Activated CD8-positive, alpha-beta T cell treated with anti-CD3 and anti-CD28 coated beads for 36 hours (primary cell): Measurements from ENCODE around the gene SVOP. TPM values are rescaled to one million over a fixed set of nuclear protein-coding genes. Genes with fewer than 3 reads are reported as not detected.
"Not testable (repeated sequence)": the region's sequence is repeated elsewhere in the genome, so short reads cannot be mapped to it uniquely, and the experiment has no call there.

Source experiments
- ATAC-seq: fragments of 200-7000 bp; cut with Tn5 transposase; one replicate; pipeline ENCODE4 v1.10.0; 2021; ENCODE audit warnings: mild to moderate bottlenecking, moderate library complexity
- CTCF ChIA-PET: fragments of 350-600 bp; sonication (Branson Sonifier 250); formaldehyde crosslinking; loops from one replicate; lab custom pipeline; 2021; ENCODE audit warnings: antibody characterized with exemption; lab: Charles Lee
- POLR2A ChIA-PET: fragments of 350-600 bp; sonication (Branson Sonifier 250); formaldehyde crosslinking; loops from one replicate; lab custom pipeline; 2021; ENCODE audit warnings: antibody characterized with exemption; lab: Charles Lee
- DNase-seq: peaks from one replicate; pipeline ENCODE4 v3.0.0-alpha.2; 2020
- H3K27ac Mint-ChIP-seq: one replicate; pipeline ENCODE4 v1.8.0; 2021; ENCODE audit warnings: mild to moderate bottlenecking, mixed read lengths
- H3K27me3 Mint-ChIP-seq: one replicate; pipeline ENCODE4 v1.8.0; 2021; ENCODE audit warnings: mixed read lengths
- H3K36me3 Mint-ChIP-seq: one replicate; pipeline ENCODE4 v1.8.0; 2021; ENCODE audit warnings: low read depth, mixed read lengths
- H3K4me1 Mint-ChIP-seq: one replicate; pipeline ENCODE4 v1.8.0; 2021; ENCODE audit warnings: low read depth, mixed read lengths
- H3K4me3 Mint-ChIP-seq: one replicate; pipeline ENCODE4 v1.8.0; 2021; ENCODE audit warnings: mild to moderate bottlenecking, moderate library complexity, mixed read lengths
- H3K9me3 Mint-ChIP-seq: one replicate; pipeline ENCODE4 v1.8.0; 2021; ENCODE audit warnings: mixed read lengths
- intact Hi-C: fragments of 100-400 bp; cut with micrococcal nuclease; formaldehyde crosslinking; loops from one replicate; pipeline ENCODE4 v1.10.0; 2022
- total RNA-seq, 2 experiments: library from RNA; stranded (reverse); gene quantifications; one replicate each; pipeline ENCODE4 v1.2.3, GENCODE V29; 2021
- TF ChIP-seq, protein P1 (sequence below): fragments of 200-600 bp; IDR thresholded peaks from one replicate; pipeline ENCODE4 v1.8.0; 2022; ENCODE audit warnings: antibody characterized with exemption, mild to moderate bottlenecking

The SVOP gene
- total RNA-seq, 2 experiments from 2014 or later, result not detected

DNA sequence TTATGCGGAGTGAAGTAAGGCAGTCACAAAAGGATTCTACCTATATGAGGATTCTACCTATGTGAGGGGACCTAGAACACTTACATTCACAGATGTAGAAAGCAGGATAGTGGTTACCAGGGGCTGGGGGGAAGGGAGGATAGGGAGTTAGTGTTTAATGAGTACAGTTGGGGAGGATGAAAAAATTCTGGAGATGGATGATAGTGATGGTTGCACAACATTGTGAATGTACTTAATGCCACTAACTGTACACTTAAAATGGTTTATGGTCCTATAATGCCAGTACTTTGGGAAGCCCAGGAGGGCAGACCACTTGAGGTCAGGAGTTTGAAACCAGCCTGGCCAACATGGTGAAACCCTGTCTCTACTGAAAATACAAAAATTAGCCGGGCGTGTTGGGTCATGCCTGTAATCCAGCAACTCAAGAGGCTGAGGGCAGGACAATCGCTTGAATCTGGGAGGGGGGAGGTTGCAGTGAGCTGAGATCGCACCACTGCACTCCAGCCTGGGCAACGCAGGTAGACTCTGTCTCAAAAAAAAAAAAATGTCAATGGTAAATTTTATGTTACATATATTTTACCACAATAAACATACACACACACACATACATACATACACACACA lies 25.4 kb downstream of the SVOP start:
- Mint-ChIP-seq H3K36me3 (no peaks in the 10 kb centered on the region), H3K9me3 (no peaks in the 10 kb centered on the region), H3K4me1 (no peaks in the 10 kb centered on the region), H3K27ac (no peak overlapping the region), H3K4me3 (no peak overlapping the region), H3K27me3 (no peaks in the 10 kb centered on the region)
- TF ChIP-seq, protein P1, sequence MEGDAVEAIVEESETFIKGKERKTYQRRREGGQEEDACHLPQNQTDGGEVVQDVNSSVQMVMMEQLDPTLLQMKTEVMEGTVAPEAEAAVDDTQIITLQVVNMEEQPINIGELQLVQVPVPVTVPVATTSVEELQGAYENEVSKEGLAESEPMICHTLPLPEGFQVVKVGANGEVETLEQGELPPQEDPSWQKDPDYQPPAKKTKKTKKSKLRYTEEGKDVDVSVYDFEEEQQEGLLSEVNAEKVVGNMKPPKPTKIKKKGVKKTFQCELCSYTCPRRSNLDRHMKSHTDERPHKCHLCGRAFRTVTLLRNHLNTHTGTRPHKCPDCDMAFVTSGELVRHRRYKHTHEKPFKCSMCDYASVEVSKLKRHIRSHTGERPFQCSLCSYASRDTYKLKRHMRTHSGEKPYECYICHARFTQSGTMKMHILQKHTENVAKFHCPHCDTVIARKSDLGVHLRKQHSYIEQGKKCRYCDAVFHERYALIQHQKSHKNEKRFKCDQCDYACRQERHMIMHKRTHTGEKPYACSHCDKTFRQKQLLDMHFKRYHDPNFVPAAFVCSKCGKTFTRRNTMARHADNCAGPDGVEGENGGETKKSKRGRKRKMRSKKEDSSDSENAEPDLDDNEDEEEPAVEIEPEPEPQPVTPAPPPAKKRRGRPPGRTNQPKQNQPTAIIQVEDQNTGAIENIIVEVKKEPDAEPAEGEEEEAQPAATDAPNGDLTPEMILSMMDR, result no peak
- CTCF ChIA-PET, result no interaction called here
- ATAC-seq (no peak), DNase-seq (no peak)
- POLR2A ChIA-PET, result no interaction called here
- intact Hi-C loops, result no loop called here

DNA sequence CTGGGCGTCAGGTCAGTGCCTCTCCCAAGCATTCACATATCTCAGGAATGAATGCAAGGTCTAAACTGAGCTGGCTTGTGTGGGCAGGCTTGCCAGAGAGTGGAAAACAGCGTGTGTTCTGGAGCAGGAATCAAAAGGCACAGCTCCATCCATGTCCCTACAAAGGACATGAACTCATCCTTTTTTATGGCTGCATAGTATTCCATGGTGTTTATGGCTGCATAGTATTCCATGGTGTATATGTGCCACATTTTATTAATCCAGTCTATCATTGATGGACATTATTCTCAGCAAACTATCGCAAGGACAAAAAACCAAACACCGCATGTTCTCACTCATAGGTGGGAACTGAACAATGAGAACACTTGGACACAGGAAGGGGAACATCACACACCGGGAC lies 30.8 kb downstream of the SVOP start:
- H3K27me3 Mint-ChIP-seq, H3K4me3 Mint-ChIP-seq, intact Hi-C loops, H3K4me1 Mint-ChIP-seq, POLR2A ChIA-PET, H3K9me3 Mint-ChIP-seq, DNase-seq, CTCF ChIA-PET, H3K36me3 Mint-ChIP-seq, H3K27ac Mint-ChIP-seq, ATAC-seq: not testable (repeated sequence)

DNA sequence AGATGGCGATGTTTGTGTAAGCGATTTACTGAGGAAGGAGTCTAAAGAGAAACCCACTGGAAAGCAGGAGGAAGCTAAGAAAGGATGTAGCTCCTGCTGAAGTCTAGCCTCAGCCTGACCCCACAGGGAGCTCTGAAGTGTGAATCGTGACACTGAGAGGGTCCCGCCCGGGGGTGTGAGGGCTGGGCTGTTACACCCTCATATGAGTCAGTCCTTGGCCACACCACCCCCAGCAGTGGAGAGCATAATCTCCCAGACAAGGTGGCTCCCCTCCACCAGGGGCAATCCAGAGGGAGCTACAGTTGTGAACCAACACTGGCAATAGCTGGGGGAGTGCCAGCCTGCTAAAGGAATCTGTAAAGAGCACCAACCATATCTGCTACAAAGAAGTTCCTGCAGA lies 31.5 kb downstream of the SVOP start:
- POLR2A ChIA-PET, result no interaction called here
- DNase-seq, result no peak
- Mint-ChIP-seq H3K36me3 (no peaks in the 10 kb centered on the region), H3K27me3 (no peaks in the 10 kb centered on the region), H3K4me3 (no peak overlapping the region), H3K9me3 (no peaks in the 10 kb centered on the region), H3K27ac (no peak overlapping the region), H3K4me1 (no peaks in the 10 kb centered on the region)
- ATAC-seq, result no peak
- TF ChIP-seq, protein P1, result no peak
- intact Hi-C loops, result no loop called here
- CTCF ChIA-PET, result no interaction called here

DNA sequence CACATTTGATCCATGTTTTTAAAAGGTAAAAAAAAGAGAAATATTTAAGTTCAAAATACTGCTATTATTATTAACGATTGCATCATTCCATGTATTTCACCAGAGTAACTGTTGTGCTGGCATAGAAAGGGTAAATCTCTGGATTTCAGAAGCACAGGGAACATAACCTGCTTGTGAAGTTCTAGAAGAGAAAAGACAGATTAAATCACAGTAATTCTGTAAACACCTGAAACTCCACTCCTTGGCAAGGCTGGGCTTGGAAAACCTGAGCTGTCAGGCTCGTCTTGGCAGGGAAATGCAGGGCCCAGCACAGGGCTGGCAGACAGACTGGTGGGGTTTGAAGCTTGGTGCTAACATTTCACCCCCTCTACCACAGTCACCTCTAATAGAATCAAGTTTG lies 35.1 kb downstream of the SVOP start:
- Mint-ChIP-seq H3K27me3 (no peaks in the 10 kb centered on the region), H3K4me3 (no peak overlapping the region), H3K4me1 (no peaks in the 10 kb centered on the region), H3K27ac (no peak overlapping the region), H3K36me3 (no peaks in the 10 kb centered on the region), H3K9me3 (no peaks in the 10 kb centered on the region)
- CTCF ChIA-PET, result no interaction called here
- POLR2A ChIA-PET, result no interaction called here
- DNase-seq (no peak), ATAC-seq (no peak)
- intact Hi-C loops, result no loop called here
- TF ChIP-seq, protein P1, result no peak

GRCh38 chr12:108983227-108983626 lies 37.6 kb downstream of the SVOP start:
- ChIA-PET CTCF (no interaction called here), POLR2A (no interaction called here)
- intact Hi-C loops, result no loop called here
- TF ChIP-seq, protein P1, result no peak
- ATAC-seq (no peak), DNase-seq (no peak)
- H3K27me3 Mint-ChIP-seq, result no peaks in the 10 kb centered on the region
- no peaks in the 10 kb centered on the region for H3K4me1 Mint-ChIP-seq
- H3K36me3 Mint-ChIP-seq, result no peaks in the 10 kb centered on the region
- no peak overlapping the region for H3K4me3 Mint-ChIP-seq
- no peak overlapping the region for H3K27ac Mint-ChIP-seq
- no peaks in the 10 kb centered on the region for H3K9me3 Mint-ChIP-seq
